Thoracic aorta (tissue), 2 donors: ENCODE measurements around the gene ARHGAP10. TPM values are rescaled to one million over a fixed set of nuclear protein-coding genes. Genes with fewer than 3 reads are reported as not detected.
"Not testable (repeated sequence)": the region's sequence is repeated elsewhere in the genome, so short reads cannot be mapped to it uniquely, and the experiment has no call there.

Experiments
- ATAC-seq: fragments of 150-250 bp; one replicate; pipeline ENCODE4 v1.8.0; 2017; ENCODE audit warnings: low read depth; ENCODE audit not compliant: insufficient number of reproducible peaks, low FRiP score
- DNase-seq: peaks from one replicate; pipeline ENCODE4 v3.0.0-alpha.2; 2020; ENCODE audit warnings: low spot score
- H3K27ac ChIP-seq, 2 donors: fragments of 200-600 bp; sonication (generic); 1 replicate in 1 of 2; 2 replicates in 1 of 2; pipeline ENCODE4 v1.5.1; 2016; ENCODE audit warnings: mild to moderate bottlenecking in 2 of 2, moderate library complexity in 2 of 2
- H3K27me3 ChIP-seq: fragments of 200-600 bp; sonication (generic); replicated peaks from 2 replicates; pipeline ENCODE4 v1.6.0; 2016; ENCODE audit warnings: mild to moderate bottlenecking; ENCODE audit not compliant: insufficient read depth
- H3K36me3 ChIP-seq: fragments of 200-600 bp; sonication (generic); one replicate; pipeline ENCODE4 v1.5.1; 2016
- H3K4me1 ChIP-seq, 2 donors: fragments of 200-600 bp; sonication (generic); 1 replicate in 1 of 2; 2 replicates in 1 of 2; pipeline versions ENCODE4 v1.5.1 to v1.6.0; 2016; ENCODE audit warnings: low read depth in 2 of 2, mild to moderate bottlenecking in 1 of 2; ENCODE audit not compliant: control insufficient read depth in 1 of 2
- H3K4me3 ChIP-seq: fragments of 200-600 bp; sonication (generic); 2 replicates; pipeline ENCODE4 v1.5.1; 2016; ENCODE audit warnings: mild to moderate bottlenecking
- H3K9me3 ChIP-seq: fragments of 200-600 bp; sonication (generic); 2 replicates; pipeline ENCODE4 v1.5.1; 2016
- CTCF ChIP-seq: fragments of 200-600 bp; sonication (generic); IDR thresholded peaks from one replicate; pipeline ENCODE4 v1.5.1; 2019; ENCODE audit warnings: antibody characterized with exemption
- total RNA-seq, 2 donors: library from RNA; depleted of rRNA; stranded (reverse); fragments of >200 nt; gene quantifications; one replicate each; pipeline versions ENCODE4 v1.1.0 to v1.2.3, GENCODE V29; 2016

ARHGAP10 gene
- total RNA-seq, 2 donors from 2014 or later = 195 to 211 TPM

GRCh38 chr4:147996859-147997258, 265.0 kb downstream of the ARHGAP10 start:
- Histone ChIP-seq H3K27me3 (no peaks in the 10 kb centered on the region), H3K27ac (no peak overlapping the region), H3K4me1 (peaks cover 20 to 39% of the 10 kb centered on the region in 2 donors), H3K9me3 (no peaks in the 10 kb centered on the region), H3K4me3 (no peak overlapping the region), H3K36me3 (peaks cover 7% of the 10 kb centered on the region)
- ATAC-seq (no peak), DNase-seq (no peak)
- no peak for TF ChIP-seq CTCF

GRCh38 chr4:148000038-148000437, 268.1 kb downstream of the ARHGAP10 start:
- H3K4me1 ChIP-seq = peaks cover 4 to 24% of the 10 kb centered on the region in 2 donors
- H3K36me3 ChIP-seq, H3K27me3 ChIP-seq, ATAC-seq, H3K27ac ChIP-seq, DNase-seq, H3K9me3 ChIP-seq, H3K4me3 ChIP-seq: not testable (repeated sequence)

- ATAC-seq (no peak), DNase-seq (no peak)
- peaks cover 6% of the 10 kb centered on the region for H3K36me3 ChIP-seq
- no peak for TF ChIP-seq CTCF
- H3K4me1 ChIP-seq = peaks cover 6 to 15% of the 10 kb centered on the region in 2 donors
- H3K27ac ChIP-seq = no peak overlapping the region
- no peak overlapping the region for H3K4me3 ChIP-seq
- no peaks in the 10 kb centered on the region for H3K9me3 ChIP-seq
- H3K27me3 ChIP-seq = no peaks in the 10 kb centered on the region
These were observed 272.5 kb downstream of the ARHGAP10 start for GRCh38 chr4:148004228-148004857.

- no peaks in the 10 kb centered on the region for H3K27me3 ChIP-seq
- ATAC-seq = no peak
- H3K4me1 ChIP-seq = peaks cover 6 to 15% of the 10 kb centered on the region in 2 donors
- TF ChIP-seq CTCF = no peak
- H3K36me3 ChIP-seq = peaks cover 3% of the 10 kb centered on the region
- DNase-seq = no peak
- no peaks in the 10 kb centered on the region for H3K9me3 ChIP-seq
- no peak overlapping the region for H3K4me3 ChIP-seq
- H3K27ac ChIP-seq = no peak overlapping the region
These were observed 274.1 kb downstream of the ARHGAP10 start for GRCh38 chr4:148006001-148006400.

- peak overlapping the region; percentile 22 for H3K4me3 ChIP-seq
- H3K36me3 ChIP-seq = peaks cover 3% of the 10 kb centered on the region
- H3K27ac ChIP-seq = no peak overlapping the region
- TF ChIP-seq CTCF = no peak
- H3K9me3 ChIP-seq = no peaks in the 10 kb centered on the region
- DNase-seq = no peak
- no peak for ATAC-seq
- H3K4me1 ChIP-seq = peaks cover 6 to 15% of the 10 kb centered on the region in 2 donors
- no peaks in the 10 kb centered on the region for H3K27me3 ChIP-seq
These were observed 275.4 kb downstream of the ARHGAP10 start for GRCh38 chr4:148007314-148007760.

GRCh38 chr4:148007792-148008191, 275.9 kb downstream of the ARHGAP10 start:
- Histone ChIP-seq H3K27me3 (no peaks in the 10 kb centered on the region), H3K9me3 (no peaks in the 10 kb centered on the region), H3K4me3 (peak overlapping the region; percentile 22), H3K36me3 (peaks cover 3% of the 10 kb centered on the region), H3K4me1 (peaks cover 6 to 15% of the 10 kb centered on the region in 2 donors), H3K27ac (no peak overlapping the region)
- DNase-seq (no peak), ATAC-seq (no peak)
- no peak for TF ChIP-seq CTCF
